GM19025 (cell line): Measurements from ENCODE around the gene HS2ST1.
"Not testable (repeated sequence)": the region's sequence is repeated elsewhere in the genome, so short reads cannot be mapped to it uniquely, and the experiment has no call there.

ENCODE experiments used
- ATAC-seq: cut with Tn5 transposase; IDR thresholded peaks from one replicate; pipeline ENCODE4 v1.9.1; 2021; ENCODE audit warnings: mild to moderate bottlenecking, low read depth, moderate library complexity; ENCODE audit not compliant: unreplicated experiment

Gene HS2ST1

GRCh38 chr1:87053446-87053845 is 139.0 kb downstream of the HS2ST1 start:
- no peak for ATAC-seq

- no peak for ATAC-seq
Measured at GRCh38 chr1:87056974-87057373, 142.5 kb downstream of the HS2ST1 start.

GRCh38 chr1:87058343-87058649 is 143.9 kb downstream of the HS2ST1 start:
- no peak for ATAC-seq

- ATAC-seq, result peak; percentile 50
Measured at GRCh38 chr1:87061742-87062156, 147.3 kb downstream of the HS2ST1 start.

- ATAC-seq, result no peak
Measured at GRCh38 chr1:87062687-87063086, 148.3 kb downstream of the HS2ST1 start.

- ATAC-seq, result no peak
Measured at GRCh38 chr1:87064309-87064708, 149.9 kb downstream of the HS2ST1 start.

- ATAC-seq, result no peak
Measured at GRCh38 chr1:87064986-87065385, 150.6 kb downstream of the HS2ST1 start.

GRCh38 chr1:87066708-87067107 is 152.3 kb downstream of the HS2ST1 start:
- not testable (repeated sequence) for ATAC-seq

GRCh38 chr1:87072411-87072810 is 158.0 kb downstream of the HS2ST1 start:
- ATAC-seq, result no peak

GRCh38 chr1:87072904-87073303 is 158.5 kb downstream of the HS2ST1 start:
- ATAC-seq, result no peak

- ATAC-seq, result no peak
Measured at GRCh38 chr1:87074001-87074795, 159.8 kb downstream of the HS2ST1 start.

GRCh38 chr1:87077959-87078639 is 163.7 kb downstream of the HS2ST1 start:
- ATAC-seq, result no peak

GRCh38 chr1:87084244-87084836 is 169.9 kb downstream of the HS2ST1 start:
- peak; percentile 55 for ATAC-seq

- ATAC-seq, result no peak
Measured at GRCh38 chr1:87086120-87086519, 171.7 kb downstream of the HS2ST1 start.

GRCh38 chr1:87089070-87089736 is 174.8 kb downstream of the HS2ST1 start:
- no peak for ATAC-seq

GRCh38 chr1:87089823-87090222 is 175.4 kb downstream of the HS2ST1 start:
- ATAC-seq, result no peak

GRCh38 chr1:87091425-87091824 is 177.0 kb downstream of the HS2ST1 start:
- no peak for ATAC-seq

- no peak for ATAC-seq
Measured at GRCh38 chr1:87092846-87093245, 178.4 kb downstream of the HS2ST1 start.

- no peak for ATAC-seq
Measured at GRCh38 chr1:87093286-87093685, 178.9 kb downstream of the HS2ST1 start.

GRCh38 chr1:87094238-87094637 is 179.8 kb downstream of the HS2ST1 start:
- ATAC-seq, result no peak

GRCh38 chr1:87100271-87100670 is 185.8 kb downstream of the HS2ST1 start:
- ATAC-seq, result no peak
